G401.6 (cell line): ENCODE measurements around the gene TMEM39A.

Experiments used
- FAIRE-seq: peaks from 2 replicates; lab custom pipeline; 2012; peaks lifted over from hg19 to GRCh38; lab: Jason Lieb, UNC

Gene TMEM39A, protein sequence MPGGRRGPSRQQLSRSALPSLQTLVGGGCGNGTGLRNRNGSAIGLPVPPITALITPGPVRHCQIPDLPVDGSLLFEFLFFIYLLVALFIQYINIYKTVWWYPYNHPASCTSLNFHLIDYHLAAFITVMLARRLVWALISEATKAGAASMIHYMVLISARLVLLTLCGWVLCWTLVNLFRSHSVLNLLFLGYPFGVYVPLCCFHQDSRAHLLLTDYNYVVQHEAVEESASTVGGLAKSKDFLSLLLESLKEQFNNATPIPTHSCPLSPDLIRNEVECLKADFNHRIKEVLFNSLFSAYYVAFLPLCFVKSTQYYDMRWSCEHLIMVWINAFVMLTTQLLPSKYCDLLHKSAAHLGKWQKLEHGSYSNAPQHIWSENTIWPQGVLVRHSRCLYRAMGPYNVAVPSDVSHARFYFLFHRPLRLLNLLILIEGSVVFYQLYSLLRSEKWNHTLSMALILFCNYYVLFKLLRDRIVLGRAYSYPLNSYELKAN

DNA sequence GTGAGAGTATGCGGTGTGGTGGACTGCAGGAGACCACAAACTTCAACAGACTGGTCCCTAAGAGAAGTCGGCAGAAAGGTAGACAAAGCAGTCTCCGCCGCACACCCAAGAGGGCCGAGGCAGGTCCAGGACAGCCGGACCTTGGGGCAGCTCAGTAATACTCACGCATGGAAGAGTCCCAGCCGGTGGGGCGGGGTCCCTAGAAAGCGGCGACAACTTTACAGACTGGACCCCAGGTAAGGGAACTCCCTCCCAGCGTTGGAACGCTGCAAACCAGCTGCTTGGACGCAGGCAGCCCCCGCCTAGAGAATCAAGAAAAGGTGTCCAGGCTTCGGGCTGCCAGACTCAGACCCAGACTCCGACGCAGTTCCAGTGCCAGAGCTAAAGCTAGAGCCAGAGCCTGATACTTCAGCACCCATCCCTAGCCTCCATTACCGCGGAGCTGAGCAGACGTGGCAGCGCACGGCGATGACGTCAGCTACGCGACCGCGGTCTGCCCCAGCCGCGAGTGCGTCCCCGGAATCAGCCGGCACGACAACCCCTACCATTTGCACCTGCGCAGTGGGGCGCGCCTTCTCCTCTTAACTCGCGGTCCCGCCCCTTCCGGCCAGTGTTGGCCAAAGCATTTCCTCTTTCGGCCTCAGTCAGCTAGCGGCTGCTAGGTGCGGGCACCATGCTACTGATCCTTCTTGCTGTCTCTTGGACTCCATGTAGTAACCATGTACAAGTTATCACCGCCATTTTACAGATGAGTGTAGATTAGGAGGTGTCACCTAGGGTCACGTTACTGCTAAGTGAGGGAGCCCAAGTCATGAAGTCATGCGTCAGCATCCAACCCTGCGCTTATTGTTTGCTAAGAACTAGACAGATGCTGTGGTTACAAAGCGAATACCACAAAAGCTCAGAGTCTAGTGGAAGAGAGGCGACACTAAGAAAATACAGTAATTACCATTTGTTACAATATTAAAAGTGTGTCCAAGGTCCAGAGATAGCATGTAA is at the start of gene TMEM39A:
Gene TMEM39A, minus strand, starts transcription at position 445 of the 999 bp plus-strand sequence. CDS start 1,541 bp downstream, outside the sequence.
- peak; percentile 97 for FAIRE-seq

DNA sequence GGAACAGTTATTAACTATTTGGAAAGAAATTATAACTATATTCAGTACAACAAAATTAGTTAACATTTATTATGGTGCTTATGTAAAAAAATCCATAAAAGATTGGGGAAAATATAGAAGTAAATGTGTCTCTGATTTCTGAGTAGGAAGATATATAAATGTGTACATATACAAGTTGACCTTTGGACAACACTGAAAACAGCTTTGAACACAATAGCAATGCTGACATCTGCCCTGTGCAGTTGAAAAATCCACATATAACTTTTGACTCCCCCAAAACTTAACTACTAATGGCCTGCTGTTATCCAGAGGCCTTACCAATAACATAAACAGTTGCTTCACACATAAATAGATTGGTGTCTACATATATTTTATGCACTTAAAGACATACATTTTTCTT is 47.3 kb upstream of the TMEM39A start:
- FAIRE-seq: no peak

DNA sequence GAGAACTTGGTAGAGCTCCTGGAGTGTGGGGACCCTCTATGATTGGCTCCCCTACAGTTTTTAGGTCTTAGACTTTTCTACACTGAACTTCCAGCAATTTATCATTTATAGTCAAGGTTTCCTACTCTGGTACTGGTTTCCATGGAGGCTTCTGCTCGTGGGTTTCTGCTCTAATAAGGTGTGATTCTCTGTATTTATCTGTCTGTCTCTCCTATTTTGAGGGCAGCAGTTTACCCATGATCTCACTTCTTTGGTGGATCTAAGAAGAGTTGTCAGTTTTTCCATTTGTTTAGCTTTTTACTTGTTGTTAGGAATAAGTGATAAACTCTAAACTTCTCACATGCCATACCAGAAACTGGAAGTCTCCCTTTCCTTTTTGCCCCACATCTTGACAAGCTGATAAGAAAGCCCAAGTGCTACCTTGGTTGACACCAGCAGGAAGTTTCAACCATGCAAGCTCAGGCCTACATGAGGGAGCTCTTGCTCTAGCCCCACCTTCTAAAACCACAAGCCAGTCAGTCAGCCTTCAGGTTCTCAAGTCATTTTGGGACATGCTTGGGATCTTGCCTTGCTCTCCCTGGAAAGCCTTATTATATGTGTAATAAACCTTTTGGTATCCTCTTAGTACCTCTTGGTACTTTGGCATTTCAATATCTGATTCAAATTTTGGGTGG is 44.9 kb upstream of the TMEM39A start:
- FAIRE-seq: no peak

DNA sequence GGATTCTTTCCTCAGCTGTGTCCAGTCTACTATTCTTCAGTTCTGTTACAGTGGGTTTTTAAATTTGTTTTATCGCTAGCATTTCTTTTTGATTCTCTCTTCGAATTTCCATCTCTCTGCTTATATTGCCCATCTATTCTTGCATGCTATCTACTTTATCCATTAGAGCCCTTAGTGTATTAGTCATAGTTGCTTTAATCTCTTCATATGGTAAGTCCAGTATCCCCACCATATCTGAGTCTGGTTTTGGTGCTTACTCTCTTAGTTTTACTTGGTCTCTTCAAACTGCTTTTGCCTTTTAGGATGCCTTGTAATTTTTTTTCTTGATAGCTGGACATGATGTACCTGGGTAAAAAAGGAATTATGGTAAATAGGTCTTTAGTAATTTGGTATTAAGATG is 44.0 kb upstream of the TMEM39A start:
- FAIRE-seq: no peak

GRCh38 chr3:119506631-119507030 is 43.2 kb upstream of the TMEM39A start:
- FAIRE-seq: no peak

DNA sequence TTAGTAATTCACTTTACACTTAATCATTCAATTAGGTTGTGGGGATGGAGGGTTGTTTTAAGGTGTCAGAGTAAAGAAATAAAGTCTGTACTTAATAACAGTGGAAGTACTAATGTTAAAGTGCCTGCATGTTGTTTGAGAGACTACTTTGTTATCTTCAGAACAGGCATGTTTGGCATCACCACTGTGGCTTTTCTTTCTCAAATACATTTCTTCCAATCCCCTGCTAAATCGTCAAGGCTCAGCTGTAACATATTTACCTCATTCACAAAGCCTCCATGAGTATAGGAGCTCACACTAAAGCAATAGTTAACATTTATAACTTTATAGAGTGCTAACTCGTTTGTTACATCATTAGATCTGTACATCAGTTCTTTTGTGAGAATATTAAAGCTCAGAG is 37.5 kb upstream of the TMEM39A start:
- no peak for FAIRE-seq

- FAIRE-seq: no peak
These were observed 36.9 kb upstream of the TMEM39A start for GRCh38 chr3:119500265-119500664.

DNA sequence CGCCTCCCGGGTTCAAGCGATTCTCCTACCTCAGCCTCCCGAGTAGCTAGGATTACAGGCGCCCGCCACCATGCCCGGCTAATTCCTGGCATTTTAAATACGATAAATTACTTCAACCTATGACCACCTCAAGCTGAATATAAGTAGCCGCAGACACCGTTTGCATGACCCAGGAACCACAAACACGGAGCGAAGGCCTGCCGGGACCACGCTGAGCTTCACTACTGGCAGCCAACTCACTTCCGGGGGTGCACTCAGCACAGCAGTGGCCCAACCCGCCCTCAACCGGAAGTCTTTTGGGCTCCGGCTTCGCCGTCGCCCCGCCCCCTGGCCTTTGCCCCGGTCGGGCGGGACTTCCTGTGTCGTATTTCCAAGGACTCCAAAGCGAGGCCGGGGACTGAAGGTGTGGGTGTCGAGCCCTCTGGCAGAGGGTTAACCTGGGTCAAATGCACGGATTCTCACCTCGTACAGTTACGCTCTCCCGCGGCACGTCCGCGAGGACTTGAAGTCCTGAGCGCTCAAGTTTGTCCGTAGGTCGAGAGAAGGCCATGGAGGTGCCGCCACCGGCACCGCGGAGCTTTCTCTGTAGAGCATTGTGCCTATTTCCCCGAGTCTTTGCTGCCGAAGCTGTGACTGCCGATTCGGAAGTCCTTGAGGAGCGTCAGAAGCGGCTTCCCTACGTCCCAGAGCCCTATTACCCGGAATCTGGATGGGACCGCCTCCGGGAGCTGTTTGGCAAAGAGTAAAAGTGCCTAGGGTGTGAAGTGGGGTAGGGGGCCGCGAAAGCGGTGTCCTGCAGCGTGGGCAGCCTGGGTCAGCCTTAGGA is 35.0 kb upstream of the TMEM39A start, which contains the start of gene TIMMDC1:
Gene TIMMDC1, plus strand, starts transcription at position 362 of the 826 bp plus-strand sequence. Its CDS starts 187 bp downstream, at position 549.
- peak; percentile 96 for FAIRE-seq

DNA sequence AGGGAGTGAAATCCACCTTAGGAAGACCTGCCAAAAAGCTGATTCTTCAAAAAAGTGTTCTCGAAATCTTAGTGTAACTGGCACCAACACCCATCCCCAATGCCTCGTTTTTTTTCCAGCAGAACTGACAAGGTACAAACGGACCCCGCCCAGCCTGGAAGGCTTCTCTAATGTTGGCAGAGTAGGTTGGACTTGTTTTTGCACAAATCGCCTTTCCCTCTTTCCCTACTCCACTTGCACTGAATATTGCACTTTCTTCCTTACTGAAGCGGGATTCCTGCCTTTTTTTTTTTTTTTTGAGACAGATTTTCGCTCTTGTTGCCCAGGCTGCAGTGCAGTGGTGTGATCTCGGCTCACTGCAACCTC is 34.4 kb upstream of the TMEM39A start:
- no peak for FAIRE-seq

DNA sequence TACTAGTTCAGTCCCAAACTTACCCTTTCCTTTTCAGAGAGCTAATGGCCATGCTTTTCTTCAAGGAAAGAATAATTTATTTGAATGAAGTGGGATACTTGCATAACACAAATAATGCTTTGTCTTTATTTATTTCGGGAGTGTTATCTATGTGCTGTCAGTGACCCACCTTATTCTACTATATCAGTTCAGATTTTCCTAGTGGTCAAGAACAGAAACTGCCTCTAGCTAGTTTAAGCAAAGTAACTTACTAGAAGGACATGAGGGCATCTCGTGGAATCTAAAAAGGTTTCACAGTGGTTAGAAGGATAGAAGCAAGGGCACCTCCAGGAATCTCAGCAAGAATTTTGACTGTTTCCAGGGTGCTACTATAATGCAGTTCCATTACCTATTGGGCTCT is 31.2 kb upstream of the TMEM39A start:
- no peak for FAIRE-seq

GRCh38 chr3:119492810-119493209 is 29.4 kb upstream of the TMEM39A start:
- FAIRE-seq: no peak

GRCh38 chr3:119492128-119492527 is 28.7 kb upstream of the TMEM39A start:
- no peak for FAIRE-seq

GRCh38 chr3:119490153-119490552 is 26.7 kb upstream of the TMEM39A start:
- FAIRE-seq: no peak

GRCh38 chr3:119485563-119485962 is 22.1 kb upstream of the TMEM39A start:
- FAIRE-seq: no peak

GRCh38 chr3:119483101-119483500 is 19.7 kb upstream of the TMEM39A start:
- FAIRE-seq: no peak

DNA sequence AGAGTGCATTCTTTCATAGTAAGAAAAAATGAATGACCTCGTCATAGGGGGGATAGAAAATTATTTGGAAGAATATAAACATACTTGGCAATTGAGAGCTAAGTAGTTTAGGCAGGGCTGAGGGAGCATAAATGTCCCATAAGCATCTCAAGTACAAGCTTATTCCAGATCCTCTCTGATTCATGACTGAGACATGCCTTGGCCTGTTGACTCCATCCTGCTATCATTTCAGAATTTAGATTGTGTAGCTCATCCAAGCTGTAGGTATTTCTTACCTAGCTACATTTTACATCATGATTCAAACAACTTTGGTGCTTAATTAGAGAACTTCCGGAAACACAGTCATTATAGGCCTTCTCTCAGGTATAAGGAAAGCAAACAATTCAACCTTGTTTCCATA is 17.7 kb upstream of the TMEM39A start:
- FAIRE-seq: no peak

- FAIRE-seq: no peak
These were observed 7.5 kb upstream of the TMEM39A start for GRCh38 chr3:119470866-119471265.

DNA sequence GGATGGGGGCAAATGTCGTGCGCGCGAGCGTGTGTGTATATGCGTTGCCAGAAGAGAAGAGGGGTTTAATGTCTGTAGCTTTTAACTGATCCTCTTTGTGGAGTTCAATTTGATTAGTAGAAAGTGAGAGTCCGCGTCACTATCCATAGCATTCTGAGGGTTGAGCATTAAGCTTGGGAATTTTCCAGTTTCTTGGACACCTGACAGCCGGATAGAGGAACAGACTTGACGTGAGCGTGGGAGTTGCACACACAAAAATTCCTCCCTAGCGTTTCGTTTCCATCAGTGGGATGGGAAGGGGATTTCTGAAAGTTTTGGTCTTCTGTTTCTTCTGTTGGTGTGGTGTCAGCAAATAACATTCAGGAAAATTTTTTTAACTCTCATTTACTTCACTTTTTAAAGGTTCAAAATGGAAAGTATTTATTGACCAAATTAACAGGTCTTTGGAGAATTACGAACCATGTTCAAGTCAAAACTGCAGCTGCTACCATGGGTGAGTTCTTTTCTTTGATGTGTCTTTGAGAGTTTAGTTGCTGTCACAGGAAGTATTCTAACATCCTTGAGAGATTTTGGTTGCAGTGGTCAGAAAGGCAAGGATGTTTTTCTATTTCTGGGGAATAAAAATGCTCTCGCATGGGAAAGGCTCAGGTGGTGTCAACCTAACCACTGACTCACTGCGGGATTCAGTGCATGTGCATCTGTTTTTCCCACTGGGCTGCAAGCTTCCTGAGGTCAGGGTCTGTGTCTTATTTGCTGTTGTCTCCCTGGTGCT is 6.2 kb upstream of the TMEM39A start:
- no peak for FAIRE-seq

GRCh38 chr3:119468041-119468440 is 4.6 kb upstream of the TMEM39A start:
- FAIRE-seq: no peak

GRCh38 chr3:119457246-119457645 is 6.2 kb downstream of the TMEM39A start:
- no peak for FAIRE-seq

GRCh38 chr3:119456469-119456868 is 6.9 kb downstream of the TMEM39A start:
- no peak for FAIRE-seq
